GM18867 (cell line): Measurements from ENCODE around the gene PAXX.

ENCODE experiments used
- ATAC-seq: cut with Tn5 transposase; IDR thresholded peaks from one replicate; pipeline ENCODE4 v1.9.1; 2021; ENCODE audit warnings: mild to moderate bottlenecking, moderate library complexity; ENCODE audit not compliant: unreplicated experiment

PAXX gene

GRCh38 chr9:136991993-136992818, at the start of gene PAXX:
Gene PAXX, plus strand, starts transcription at chr9:136992422. Its CDS starts 22 bp downstream, at chr9:136992444.
- ATAC-seq = peak; percentile 80

DNA sequence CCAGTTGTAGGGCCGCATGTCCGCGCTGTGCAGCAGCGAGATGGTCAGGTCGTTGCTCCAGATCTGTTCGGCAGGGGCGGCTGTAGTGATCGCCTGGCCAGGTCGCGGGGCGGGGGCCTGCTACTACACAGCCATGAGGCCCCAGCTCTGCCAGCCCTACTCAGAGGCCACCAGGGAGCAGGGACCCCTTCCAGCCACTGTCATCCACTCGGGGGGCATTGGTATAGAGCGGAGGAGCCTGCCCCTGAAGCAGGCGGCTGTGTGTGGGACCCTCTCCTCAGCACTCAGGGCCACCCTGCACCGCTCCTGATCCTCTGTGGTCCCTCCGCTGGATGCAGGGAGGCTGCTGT, 49.4 kb upstream of the PAXX start:
- no peak for ATAC-seq

- ATAC-seq = peak; percentile 12
Observed at GRCh38 chr9:136943291-136944211, 48.7 kb upstream of the PAXX start.

- peak; percentile 31 for ATAC-seq
Observed at GRCh38 chr9:136944212-136944518, 48.1 kb upstream of the PAXX start.

- peak; percentile 78 for ATAC-seq
Observed at GRCh38 chr9:136944519-136945332, 47.5 kb upstream of the PAXX start, which contains the start of the genes C8G and FBXW5. Gene C8G, plus strand, starts transcription at chr9:136945243. Its CDS starts 78 bp downstream, at chr9:136945321. Gene FBXW5, minus strand, starts transcription at chr9:136944738. Its CDS starts 655 bp downstream, at chr9:136944083.

DNA sequence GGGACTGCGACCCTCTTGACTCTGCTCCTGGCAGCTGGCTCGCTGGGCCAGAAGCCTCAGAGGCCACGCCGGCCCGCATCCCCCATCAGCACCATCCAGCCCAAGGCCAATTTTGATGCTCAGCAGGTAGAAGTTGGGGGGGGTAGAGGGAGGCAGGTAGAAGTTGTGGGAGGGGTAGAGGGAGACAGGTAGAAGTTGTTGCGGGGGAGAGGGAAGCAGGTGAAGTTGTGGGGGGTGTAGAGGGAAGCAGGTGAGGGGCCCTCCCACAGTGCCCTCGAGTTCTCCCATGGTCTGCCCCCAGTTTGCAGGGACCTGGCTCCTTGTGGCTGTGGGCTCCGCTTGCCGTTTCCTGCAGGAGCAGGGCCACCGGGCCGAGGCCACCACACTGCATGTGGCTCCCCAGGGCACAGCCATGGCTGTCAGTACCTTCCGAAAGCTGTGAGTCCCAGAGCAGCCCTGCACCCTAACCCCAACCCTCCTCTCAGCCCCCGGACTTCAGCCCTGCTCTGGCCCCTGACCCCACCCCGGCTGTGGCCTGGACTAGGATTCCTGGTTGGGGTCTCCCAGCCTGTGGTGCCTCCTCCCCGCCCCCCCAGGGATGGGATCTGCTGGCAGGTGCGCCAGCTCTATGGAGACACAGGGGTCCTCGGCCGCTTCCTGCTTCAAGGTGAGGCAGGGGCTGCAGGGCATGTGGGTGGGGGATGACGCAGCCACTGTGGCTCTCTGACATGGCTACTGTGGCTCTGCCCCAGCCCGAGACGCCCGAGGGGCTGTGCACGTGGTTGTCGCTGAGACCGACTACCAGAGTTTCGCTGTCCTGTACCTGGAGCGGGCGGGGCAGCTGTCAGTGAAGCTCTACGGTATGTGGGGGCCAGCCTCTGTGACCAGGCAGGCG, 46.6 kb upstream of the PAXX start:
- no peak for ATAC-seq

DNA sequence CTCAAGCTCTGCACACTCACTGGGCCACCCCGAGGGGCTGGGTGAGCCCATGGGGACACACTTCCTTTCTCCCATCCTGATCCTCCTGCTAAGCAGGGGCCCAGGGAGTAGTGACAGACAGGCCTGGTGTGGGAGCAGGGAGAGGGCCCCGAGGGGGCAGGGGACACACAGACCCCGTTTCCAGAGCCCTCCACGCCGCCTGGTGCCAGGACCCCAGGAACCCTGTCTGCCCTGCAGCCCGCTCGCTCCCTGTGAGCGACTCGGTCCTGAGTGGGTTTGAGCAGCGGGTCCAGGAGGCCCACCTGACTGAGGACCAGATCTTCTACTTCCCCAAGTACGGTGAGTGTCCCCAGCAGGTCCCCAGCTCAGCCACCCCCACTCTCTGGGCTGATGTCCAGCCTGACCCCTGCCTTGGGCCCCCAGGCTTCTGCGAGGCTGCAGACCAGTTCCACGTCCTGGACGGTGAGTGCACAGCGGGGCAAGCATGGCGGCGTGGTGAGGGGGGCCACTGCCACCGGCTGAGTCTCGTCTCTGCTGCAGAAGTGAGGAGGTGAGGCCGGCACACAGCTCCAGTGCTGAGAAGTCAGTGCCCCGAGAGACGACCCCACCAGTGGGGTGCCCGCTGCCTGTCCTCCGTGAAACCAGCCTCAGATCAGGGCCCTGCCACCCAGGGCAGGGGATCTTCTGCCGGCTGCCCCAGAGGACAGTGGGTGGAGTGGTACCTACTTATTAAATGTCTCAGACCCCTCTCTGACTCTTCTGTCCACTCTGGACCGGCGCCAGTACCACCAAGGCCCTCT, 45.8 kb upstream of the PAXX start:
- no peak for ATAC-seq

DNA sequence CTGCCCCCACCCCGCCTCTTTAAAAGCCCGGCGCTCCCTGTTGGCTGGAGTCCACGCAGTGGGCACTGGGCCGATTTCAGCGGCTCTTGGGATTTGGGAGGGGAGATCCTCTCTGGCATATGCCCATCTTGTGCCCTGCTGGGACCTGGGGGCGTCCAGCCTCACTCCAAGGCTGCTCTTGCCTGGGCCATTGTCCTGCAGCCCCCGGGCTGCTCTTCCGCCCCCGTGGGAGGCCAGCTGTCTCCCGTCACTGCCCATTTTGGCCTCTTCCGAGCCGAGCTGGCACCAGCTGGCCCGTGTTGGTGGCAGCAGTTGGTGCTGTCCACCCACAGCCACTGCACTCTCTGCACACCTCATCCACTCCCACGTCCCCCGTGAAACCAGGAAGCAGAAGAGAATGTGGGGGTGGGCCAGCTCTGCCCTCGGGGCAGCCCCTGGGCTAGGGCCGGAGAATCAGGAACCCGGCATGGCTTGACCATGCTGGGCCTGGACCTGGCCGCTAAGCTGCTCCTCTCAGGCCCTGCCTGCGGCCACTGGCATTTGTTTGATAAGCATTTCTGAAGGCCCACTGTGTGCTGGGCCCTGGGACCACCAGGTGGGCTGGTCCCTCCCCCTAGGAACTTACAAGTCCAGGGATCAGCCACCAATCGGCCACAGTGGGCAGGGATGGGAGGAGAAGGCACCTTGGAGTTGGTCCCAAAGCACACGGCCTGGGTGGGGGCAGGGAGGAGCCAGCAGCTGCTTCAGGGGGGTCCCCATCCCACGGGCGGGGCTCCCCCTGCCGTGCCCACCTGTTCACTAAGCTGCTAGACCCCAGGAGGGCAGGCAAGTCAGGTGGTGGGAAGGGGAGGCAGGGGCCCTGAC, 45.0 kb upstream of the PAXX start:
- no peak for ATAC-seq

GRCh38 chr9:136947955-136948510, 44.2 kb upstream of the PAXX start:
- ATAC-seq = no peak

DNA sequence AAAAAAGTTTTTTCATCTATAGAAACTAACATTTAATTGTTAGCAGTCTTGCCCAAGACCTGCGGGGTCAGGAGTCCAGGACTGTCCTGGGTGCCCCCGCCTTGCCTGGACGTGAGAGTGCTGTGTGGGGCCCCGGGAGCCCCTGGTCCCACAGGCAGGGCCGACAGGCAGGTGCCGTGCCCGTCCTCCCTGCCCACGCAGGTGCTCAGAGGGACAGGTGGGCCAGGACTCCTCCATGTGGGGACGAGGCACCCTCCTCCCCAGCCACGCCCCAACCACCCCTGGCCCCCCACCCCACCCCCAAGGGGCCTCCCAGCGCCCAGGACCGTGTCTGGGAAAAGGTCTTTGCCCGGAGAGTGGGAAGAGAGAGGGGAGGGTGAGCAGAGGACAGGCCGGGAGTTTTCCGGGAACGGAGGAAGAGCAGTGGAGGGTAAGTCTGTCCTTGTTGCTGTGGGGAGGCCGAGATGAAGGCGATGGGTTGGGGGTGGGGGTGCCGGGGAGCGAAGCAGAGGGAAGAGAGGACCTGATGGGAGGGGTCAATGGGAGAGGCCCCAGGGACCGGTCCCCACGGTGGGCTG, 42.9 kb upstream of the PAXX start:
- no peak for ATAC-seq

DNA sequence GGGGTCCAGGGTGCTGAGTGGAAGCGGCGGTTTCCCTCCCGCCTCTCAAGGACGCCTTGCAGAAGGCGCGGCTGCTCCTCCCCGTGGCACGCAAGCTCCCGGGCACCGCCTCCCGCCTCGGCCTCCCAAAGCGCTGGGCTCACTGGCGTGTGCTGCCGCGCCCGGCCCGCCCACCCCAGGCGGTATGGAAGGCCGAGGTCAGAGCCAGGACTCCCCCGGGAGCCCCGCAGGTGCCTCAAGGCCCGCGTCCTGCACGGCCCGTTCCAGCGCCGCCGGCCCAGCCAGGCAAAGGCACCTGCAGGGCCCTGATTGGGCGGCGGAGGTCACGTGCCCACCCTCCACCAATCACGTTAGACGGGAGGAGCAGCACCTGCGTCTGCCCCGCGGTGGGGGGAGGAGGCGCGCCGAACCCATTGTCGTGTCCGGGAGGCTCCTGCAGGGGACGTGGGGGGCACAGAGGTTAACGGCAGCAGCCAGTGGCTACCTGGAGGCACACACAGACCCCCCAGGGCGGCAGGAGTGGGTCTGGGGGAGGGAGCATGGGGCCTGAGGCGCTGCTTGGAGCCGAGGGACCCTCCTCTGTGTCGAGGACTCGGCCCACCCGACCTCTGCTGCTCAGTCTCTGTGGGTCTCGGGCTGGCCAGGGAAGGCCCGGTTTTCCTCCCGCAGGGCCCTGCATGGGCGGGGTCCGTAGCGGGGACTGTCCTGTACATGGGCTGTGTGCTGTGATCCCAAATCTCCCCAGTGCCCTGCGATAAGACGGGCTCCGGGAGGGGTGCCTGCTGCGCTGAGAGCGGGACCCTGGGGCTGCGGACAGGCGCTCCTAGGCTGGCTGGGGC, 42.2 kb upstream of the PAXX start:
- peak; percentile 73 for ATAC-seq

DNA sequence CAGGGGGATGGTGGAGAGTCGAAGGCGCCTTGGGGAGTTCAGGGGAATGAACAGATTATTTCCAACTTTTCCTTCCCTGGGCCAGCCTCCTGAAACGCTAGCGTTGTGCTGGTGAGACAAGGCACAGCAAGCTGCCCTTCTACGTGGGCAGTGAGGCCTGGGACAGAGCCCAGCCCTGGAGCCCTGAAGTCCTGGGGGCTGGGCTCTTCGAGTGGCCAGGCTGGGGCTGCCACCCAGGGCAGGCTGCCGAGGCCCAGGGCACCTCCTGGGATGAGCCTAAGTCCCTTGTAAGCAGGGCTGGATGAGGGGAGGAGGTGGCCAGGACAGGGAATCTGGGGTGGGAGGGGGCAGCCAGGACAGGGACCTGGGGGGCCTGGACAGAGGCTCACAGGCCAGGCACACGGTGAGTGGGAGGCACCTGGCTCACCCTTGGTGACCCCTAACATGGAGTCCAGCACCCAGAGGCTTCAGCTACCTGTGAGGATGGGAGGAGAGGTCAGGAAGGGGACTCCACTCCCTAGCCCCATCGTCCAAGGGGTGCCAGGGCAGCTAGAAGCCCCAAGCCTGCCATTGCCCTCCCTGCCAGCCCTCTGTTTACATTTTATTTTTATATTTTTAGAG, 41.5 kb upstream of the PAXX start:
- ATAC-seq = no peak

- no peak for ATAC-seq
Observed at GRCh38 chr9:136951541-136952320, 40.5 kb upstream of the PAXX start, which contains the start of gene LCN12. Gene LCN12, plus strand, starts transcription at chr9:136952273. Its CDS starts 55 bp downstream, at chr9:136952328.

DNA sequence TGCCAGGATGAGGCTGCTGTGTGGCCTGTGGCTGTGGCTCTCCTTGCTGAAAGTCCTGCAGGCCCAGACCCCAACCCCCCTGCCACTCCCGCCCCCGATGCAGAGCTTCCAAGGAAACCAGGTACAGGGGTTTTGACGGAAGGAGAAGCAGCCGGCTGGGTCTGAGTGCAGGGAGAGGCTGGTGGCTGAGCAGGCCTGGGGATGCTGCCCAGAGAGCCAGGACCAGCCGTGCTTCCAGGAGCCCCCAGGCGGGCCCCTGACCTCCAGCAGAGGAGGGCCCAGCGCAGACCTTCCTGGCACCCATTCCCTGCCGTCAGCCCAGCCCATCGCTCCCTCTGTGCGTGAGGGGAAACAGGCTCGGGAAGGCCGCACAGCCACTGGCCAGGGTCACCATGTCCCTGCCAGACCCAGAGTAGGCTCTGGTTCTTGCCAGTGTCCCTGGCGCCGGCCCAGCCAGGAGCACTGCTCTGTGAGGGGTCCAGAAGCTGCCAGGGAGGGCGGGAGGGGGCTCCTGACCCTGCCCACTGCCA, 39.8 kb upstream of the PAXX start:
- ATAC-seq = no peak
